ES-I3 (cell line): ENCODE measurements around the gene TMEM134.

Source experiments
- H3K36me3 ChIP-seq: 2 replicates; pipeline ENCODE4 v1.6.1; 2013; ENCODE audit warnings: mild to moderate bottlenecking, low read length, control low read depth, moderate library complexity; ENCODE audit not compliant: insufficient read depth
- H3K4me1 ChIP-seq: 2 replicates; pipeline ENCODE4 v1.6.1; 2013; ENCODE audit warnings: mild to moderate bottlenecking, control low read depth, low read length; ENCODE audit not compliant: insufficient read depth
- H3K9ac ChIP-seq: 2 replicates; pipeline ENCODE4 v1.6.1; 2013; ENCODE audit warnings: low read depth, mild to moderate bottlenecking, low read length, moderate library complexity
- H3K9me3 ChIP-seq: 2 replicates; pipeline ENCODE4 v1.6.1; 2013; ENCODE audit warnings: mild to moderate bottlenecking, low read length, moderate library complexity; ENCODE audit not compliant: control insufficient read depth, insufficient read depth

The TMEM134 gene

DNA sequence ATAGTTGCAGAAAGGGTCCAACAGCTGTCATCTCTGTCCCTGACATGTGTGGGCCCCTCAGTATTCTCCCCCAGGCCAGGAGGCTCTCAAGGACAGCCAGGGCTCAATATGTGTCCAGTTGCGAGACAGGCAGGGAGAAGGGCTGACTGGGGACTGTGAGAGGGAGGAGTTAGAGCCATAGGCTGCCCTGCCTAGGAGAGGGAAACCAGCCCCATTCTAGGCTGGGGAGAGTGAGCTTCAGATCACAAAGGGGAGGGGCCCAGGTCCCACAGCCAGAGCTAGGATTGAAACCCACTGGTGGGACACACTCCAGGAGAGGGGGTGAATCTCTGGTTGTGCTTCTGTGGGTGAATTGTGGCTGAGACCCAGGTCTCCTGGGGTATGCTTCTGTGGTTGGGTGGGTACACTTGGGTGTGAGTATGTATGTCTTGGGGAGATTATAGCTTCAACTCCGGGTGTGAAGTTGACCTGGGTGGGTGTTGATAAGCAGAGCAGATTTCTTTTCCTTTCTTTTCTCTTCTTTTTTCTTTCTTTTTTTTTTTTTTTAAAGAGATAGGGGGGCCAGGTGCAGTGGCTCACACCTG, 55.7 kb downstream of the TMEM134 start:
- H3K4me1 ChIP-seq, result peaks cover 8% of the 10 kb centered on the region; the same call in 1 of the 2 replicates
- no peak overlapping the region for H3K9ac ChIP-seq

GRCh38 chr11:67412495-67413179, 56.4 kb downstream of the TMEM134 start:
- Histone ChIP-seq H3K9ac (no peak overlapping the region), H3K9me3 (no peaks in the 10 kb centered on the region), H3K36me3 (no peaks in the 10 kb centered on the region), H3K4me1 (peaks cover 8% of the 10 kb centered on the region; the same call in 1 of the 2 replicates)

More for the DNA sequence above, 55.7 kb downstream of the TMEM134 start:
- Histone ChIP-seq H3K9me3 (no peaks in the 10 kb centered on the region), H3K36me3 (no peaks in the 10 kb centered on the region)

- no peak overlapping the region for H3K9ac ChIP-seq
- H3K4me1 ChIP-seq, result peaks cover 8% of the 10 kb centered on the region; the same call in 1 of the 2 replicates
- H3K36me3 ChIP-seq, result no peaks in the 10 kb centered on the region
- H3K9me3 ChIP-seq, result no peaks in the 10 kb centered on the region
Measured at GRCh38 chr11:67411785-67412152, 57.3 kb downstream of the TMEM134 start.
